ENCODE results near the gene HPDL.

GRCh38 chr1:45282351-45282750 is 44.3 kb upstream of the HPDL start:
- TF ChIP-seq POLR2A (IDR thresholded peaks at IDR 0.05; ENCODE audit: low read depth, low read length) (no peak), POLR2AphosphoS5 (IDR thresholded peaks at IDR 0.05; ENCODE audit: low read depth, low read length) (no peak), SPI1 (IDR thresholded peaks at IDR 0.05; ENCODE audit: low read depth, low read length) (no peak), TAF1 (IDR thresholded peaks at IDR 0.05; ENCODE audit: low read depth, low read length) (no peak)
